ENCODE measurements around the gene BFSP1.

GRCh38 chr20:17468073-17468840 is 62.9 kb downstream of the BFSP1 start:
- TF ChIP-seq POLR2AphosphoS5 (IDR thresholded peaks at IDR 0.05; ENCODE audit: insufficient read depth, low read depth, low read length) (no peak), CTCF (IDR thresholded peaks at IDR 0.05; ENCODE audit: extremely low read depth in 1 of 2, insufficient read depth in 1 of 2, low read depth in 1 of 2, low read length in 2 of 2) (no peak), POLR2A (IDR thresholded peaks at IDR 0.05; ENCODE audit: low read depth, low read length) (no peak), MAX (IDR thresholded peaks at IDR 0.05; ENCODE audit: insufficient read depth, insufficient read length) (no peak), EZH2 (IDR thresholded peaks at IDR 0.05; ENCODE audit: borderline replicate concordance, low read depth, low read length, severe bottlenecking) (no peak), MYC (IDR thresholded peaks at IDR 0.05; ENCODE audit: low read depth, low read length) (no peak), JUN (IDR thresholded peaks at IDR 0.05; ENCODE audit: borderline replicate concordance, insufficient read depth, insufficient read length, low read depth) (no peak)

Data from endothelial cell of umbilical vein (primary cell).